OCI-LY1 (cell line): Measurements from ENCODE around the gene HORMAD1.

ENCODE experiments used
- H2AFZ ChIP-seq: fragments of 200-600 bp; sonication (generic), shearing (Covaris generic); 2 replicates; pipeline ENCODE4 v1.6.0; 2014; ENCODE audit warnings: antibody characterized with exemption, mild to moderate bottlenecking, low read length
- H3F3A ChIP-seq: fragments of 200-600 bp; sonication (generic), shearing (Covaris generic); 2 replicates; pipeline ENCODE4 v1.6.0; 2014; ENCODE audit warnings: mild to moderate bottlenecking, antibody characterized with exemption, low read length, moderate library complexity; ENCODE audit not compliant: insufficient read depth
- H3K27ac ChIP-seq: fragments of 200-600 bp; sonication (generic); 2 replicates; pipeline ENCODE4 v1.5.1; 2014; ENCODE audit warnings: low read length, mixed run types, mild to moderate bottlenecking, low read depth; ENCODE audit not compliant: poor library complexity, severe bottlenecking
- H3K27me3 ChIP-seq: fragments of 200-600 bp; sonication (generic); 2 replicates; pipeline ENCODE4 v1.6.0; 2014; ENCODE audit warnings: antibody characterized with exemption, mild to moderate bottlenecking, low read length, moderate library complexity; ENCODE audit not compliant: insufficient read depth
- H3K36me3 ChIP-seq: fragments of 200-600 bp; sonication (generic); 2 replicates; pipeline ENCODE4 v1.6.1; 2014; ENCODE audit warnings: mild to moderate bottlenecking, antibody characterized with exemption, low read length, moderate library complexity, mixed read lengths; ENCODE audit not compliant: insufficient read depth
- H3K4me1 ChIP-seq: fragments of 200-600 bp; sonication (generic); 2 replicates; pipeline ENCODE4 v1.5.1; 2014; ENCODE audit warnings: mild to moderate bottlenecking, low read length, moderate library complexity; ENCODE audit not compliant: insufficient read depth, severe bottlenecking
- H3K4me2 ChIP-seq: fragments of 200-600 bp; sonication (generic), shearing (Covaris generic); 2 replicates; pipeline ENCODE4 v1.6.1; 2014; ENCODE audit warnings: low read length
- H3K4me3 ChIP-seq: fragments of 200-600 bp; sonication (generic); 2 replicates; pipeline ENCODE4 v1.5.1; 2014; ENCODE audit warnings: low read length, low read depth, mild to moderate bottlenecking, mixed read lengths; ENCODE audit not compliant: poor library complexity, severe bottlenecking
- H3K79me2 ChIP-seq: fragments of 200-600 bp; shearing (Covaris generic); 2 replicates; pipeline ENCODE4 v1.6.1; 2016; ENCODE audit warnings: mixed run types, low read length, mixed read lengths; ENCODE audit not compliant: insufficient read depth
- H3K9ac ChIP-seq: fragments of 200-600 bp; sonication (generic), shearing (Covaris generic); 2 replicates; pipeline ENCODE4 v1.6.1; 2014; ENCODE audit warnings: mild to moderate bottlenecking, low read length, mixed read lengths
- H3K9me2 ChIP-seq: fragments of 200-600 bp; sonication (generic), shearing (Covaris generic); 2 replicates; pipeline ENCODE4 v1.6.1; 2014; ENCODE audit warnings: low read depth, mild to moderate bottlenecking, low read length, mixed read lengths
- H3K9me3 ChIP-seq: fragments of 200-600 bp; shearing (Covaris generic); 2 replicates; pipeline ENCODE4 v1.6.1; 2014; ENCODE audit warnings: low read length, mixed read lengths
- H4K20me1 ChIP-seq: fragments of 200-600 bp; sonication (generic), shearing (Covaris generic); 2 replicates; pipeline ENCODE4 v1.6.0; 2016; ENCODE audit warnings: mild to moderate bottlenecking, low read length; ENCODE audit not compliant: insufficient read depth
- CTCF ChIP-seq: fragments of 200-600 bp; sonication (generic), shearing (Covaris generic); IDR thresholded peaks from 2 replicates; pipeline ENCODE4 v1.5.1; 2017; ENCODE audit warnings: mild to moderate bottlenecking, antibody characterized with exemption, low read length, moderate library complexity, mixed read lengths
- EZH2 ChIP-seq: fragments of 200-600 bp; sonication (generic), shearing (Covaris generic); IDR thresholded peaks from 2 replicates; pipeline ENCODE4 v1.8.0; 2017; ENCODE audit warnings: borderline replicate concordance, mixed run types, mild to moderate bottlenecking, antibody characterized with exemption, low read length, moderate library complexity, mixed read lengths

Gene HORMAD1

GRCh38 chr1:150650193-150650592 lies 70.5 kb downstream of the HORMAD1 start:
- Histone ChIP-seq H3K9me3 (no peaks in the 10 kb centered on the region), H3F3A (no peaks in the 10 kb centered on the region), H2AFZ (no peak overlapping the region), H3K9me2 (no peaks in the 10 kb centered on the region), H3K4me3 (no peak overlapping the region), H3K4me1 (no peaks in the 10 kb centered on the region), H3K36me3 (peaks cover 24% of the 10 kb centered on the region; the same call in 1 of the 2 replicates), H3K79me2 (no peaks in the 10 kb centered on the region), H3K9ac (no peak overlapping the region), H3K27me3 (no peaks in the 10 kb centered on the region), H3K4me2 (no peak overlapping the region), H4K20me1 (no peaks in the 10 kb centered on the region), H3K27ac (no peak overlapping the region)
- TF ChIP-seq CTCF (no peak), EZH2 (no peak)

DNA sequence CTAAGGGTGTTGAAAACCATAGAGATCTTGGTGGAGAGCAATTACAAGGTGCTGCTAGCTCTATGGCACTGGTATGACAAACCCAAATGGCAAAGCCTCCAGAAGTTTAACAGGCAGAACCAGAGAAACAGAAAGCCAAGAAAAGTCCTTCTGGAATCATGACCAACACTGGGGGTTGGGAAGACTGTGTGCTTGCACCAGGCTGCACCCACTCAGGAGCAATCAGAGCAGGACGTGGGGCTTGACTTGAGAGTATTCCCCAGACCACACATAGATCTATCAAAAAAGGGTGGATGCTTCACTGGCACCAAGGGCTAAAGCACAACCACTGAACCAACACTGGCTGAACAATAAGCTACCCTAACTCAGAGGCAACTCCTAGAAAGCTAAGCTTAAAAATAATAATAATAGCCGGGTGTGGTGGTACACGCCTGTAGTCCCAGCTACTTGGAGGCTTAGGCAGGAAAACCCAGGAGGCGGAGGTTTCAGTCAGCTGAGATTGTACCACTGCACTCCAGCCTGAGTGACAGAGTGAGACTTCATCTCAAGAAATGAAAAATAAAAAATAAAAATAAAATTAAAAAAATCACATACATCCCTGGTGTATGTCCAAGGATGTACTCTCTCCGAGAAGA lies 71.1 kb downstream of the HORMAD1 start:
- H3K4me2 ChIP-seq, result no peak overlapping the region
- H3K4me1 ChIP-seq, result no peaks in the 10 kb centered on the region
- H3K27me3 ChIP-seq, result no peaks in the 10 kb centered on the region
- TF ChIP-seq CTCF (no peak), EZH2 (no peak)
- H3K9ac ChIP-seq, result no peak overlapping the region
- H3K79me2 ChIP-seq, result no peaks in the 10 kb centered on the region
- H3K9me2 ChIP-seq, result no peaks in the 10 kb centered on the region
- no peak overlapping the region for H2AFZ ChIP-seq
- no peak overlapping the region for H3K27ac ChIP-seq
- peaks cover 24% of the 10 kb centered on the region; the same call in 1 of the 2 replicates for H3K36me3 ChIP-seq
- no peaks in the 10 kb centered on the region for H4K20me1 ChIP-seq
- H3K4me3 ChIP-seq, result no peak overlapping the region
- no peaks in the 10 kb centered on the region for H3F3A ChIP-seq
- H3K9me3 ChIP-seq, result no peaks in the 10 kb centered on the region
